SK-N-SH treated with all-trans-retinoic acid at 6 μM for 48 hours (cell line): Measurements from ENCODE around the gene GRB7.

Experiments
- ARNTL ChIP-seq: fragments of 450-650 bp; formaldehyde crosslinking; IDR thresholded peaks from 2 replicates; pipeline ENCODE4 v1.5.0; 2020; ENCODE audit warnings: low read depth, mild to moderate bottlenecking, moderate library complexity, borderline replicate concordance
- OSR1 ChIP-seq: fragments of 250-450 bp; sonication (Bioruptor Pico); IDR thresholded peaks from 2 replicates; pipeline ENCODE4 v1.8.0; 2022; ENCODE audit warnings: moderate library complexity, mild to moderate bottlenecking, inconsistent platforms
- PATZ1 ChIP-seq: fragments of 250-450 bp; sonication (Bioruptor Pico); IDR thresholded peaks from 2 replicates; pipeline ENCODE4 v1.8.0; 2020; ENCODE audit warnings: mild to moderate bottlenecking, moderate library complexity, borderline replicate concordance
- RARB ChIP-seq: fragments of 250-450 bp; sonication (Bioruptor Pico); IDR thresholded peaks from 2 replicates; pipeline ENCODE4 v1.8.0; 2021; ENCODE audit warnings: mild to moderate bottlenecking, moderate library complexity
- SNAI2 ChIP-seq: fragments of 250-450 bp; sonication (Bioruptor Pico); IDR thresholded peaks from 2 replicates; pipeline ENCODE4 v1.5.0; 2020; ENCODE audit warnings: mild to moderate bottlenecking, moderate library complexity
- TCF4 ChIP-seq: fragments of 250-450 bp; sonication (Bioruptor Pico); IDR thresholded peaks from 2 replicates; pipeline ENCODE4 v1.8.0; 2021; ENCODE audit warnings: mild to moderate bottlenecking, moderate library complexity, borderline replicate concordance
- ZFP3 ChIP-seq: fragments of 250-450 bp; sonication (Bioruptor Pico); IDR thresholded peaks from 2 replicates; pipeline ENCODE4 v1.5.0; 2020; ENCODE audit warnings: mild to moderate bottlenecking, moderate library complexity
- ZNF70 ChIP-seq: fragments of 450-650 bp; formaldehyde crosslinking; IDR thresholded peaks from 2 replicates; pipeline ENCODE4 v1.5.0; 2020; ENCODE audit warnings: mild to moderate bottlenecking, moderate library complexity
- TF ChIP-seq, protein P1 (sequence below): fragments of 250-450 bp; sonication (Bioruptor Pico); IDR thresholded peaks from 2 replicates; pipeline ENCODE4 v1.8.0; 2021; ENCODE audit warnings: low read depth, mild to moderate bottlenecking, moderate library complexity, borderline replicate concordance

DNA sequence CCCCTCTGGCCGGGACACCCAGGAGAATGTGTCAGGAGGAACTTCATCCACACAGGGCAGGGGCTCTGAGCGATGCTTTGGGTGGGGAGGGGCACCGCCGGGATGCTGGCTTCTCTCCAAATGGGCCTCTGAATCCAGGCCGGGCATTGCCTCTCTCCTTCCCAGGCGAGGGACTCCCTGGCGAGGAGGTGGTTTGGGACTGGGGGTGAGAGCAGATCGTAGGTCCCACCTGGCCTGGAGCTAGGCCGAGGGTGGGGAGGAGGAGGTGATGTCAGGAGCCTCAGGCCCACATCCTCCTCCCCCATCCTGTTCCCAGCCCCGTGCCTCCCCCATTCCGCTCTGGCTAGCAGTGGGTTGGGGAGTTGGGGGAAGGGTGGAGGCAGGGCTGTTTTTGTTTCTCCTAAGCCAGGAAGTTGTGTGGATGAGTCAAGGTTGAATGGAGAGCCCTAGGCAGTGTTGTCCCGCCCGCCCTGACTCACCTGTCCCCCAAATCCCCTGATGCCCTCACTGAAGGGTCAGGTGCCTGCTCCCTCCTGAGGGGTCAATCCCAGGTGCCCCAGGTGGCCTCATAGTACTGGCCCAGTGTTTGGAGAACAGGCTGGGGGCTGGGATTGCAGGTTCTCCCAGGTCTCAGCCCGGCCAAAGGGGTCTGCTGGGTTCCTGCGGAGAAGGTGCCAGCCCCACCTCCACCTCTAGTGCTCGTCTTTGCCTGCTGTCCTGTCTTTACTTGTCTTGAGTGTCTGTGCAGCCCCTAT, 2.8 kb downstream of the GRB7 start:
- TF ChIP-seq PATZ1 (CRISPR knock-in tag) (no peak), ZNF70 (no peak), RARB (no peak), ARNTL (CRISPR knock-in tag) (no peak), TCF4 (CRISPR knock-in tag) (no peak), ZFP3 (no peak), SNAI2 (CRISPR knock-in tag) (no peak), OSR1 (CRISPR knock-in tag) (no peak)
- TF ChIP-seq, protein P1, sequence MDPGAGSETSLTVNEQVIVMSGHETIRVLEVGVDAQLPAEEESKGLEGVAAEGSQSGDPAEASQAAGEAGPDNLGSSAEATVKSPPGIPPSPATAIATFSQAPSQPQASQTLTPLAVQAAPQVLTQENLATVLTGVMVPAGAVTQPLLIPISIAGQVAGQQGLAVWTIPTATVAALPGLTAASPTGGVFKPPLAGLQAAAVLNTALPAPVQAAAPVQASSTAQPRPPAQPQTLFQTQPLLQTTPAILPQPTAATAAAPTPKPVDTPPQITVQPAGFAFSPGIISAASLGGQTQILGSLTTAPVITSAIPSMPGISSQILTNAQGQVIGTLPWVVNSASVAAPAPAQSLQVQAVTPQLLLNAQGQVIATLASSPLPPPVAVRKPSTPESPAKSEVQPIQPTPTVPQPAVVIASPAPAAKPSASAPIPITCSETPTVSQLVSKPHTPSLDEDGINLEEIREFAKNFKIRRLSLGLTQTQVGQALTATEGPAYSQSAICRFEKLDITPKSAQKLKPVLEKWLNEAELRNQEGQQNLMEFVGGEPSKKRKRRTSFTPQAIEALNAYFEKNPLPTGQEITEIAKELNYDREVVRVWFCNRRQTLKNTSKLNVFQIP, result no peak
